Muscle of back (tissue), 11 donors: ENCODE data around the gene CYB561. TPM values are rescaled to one million over a fixed set of nuclear protein-coding genes. Genes with fewer than 3 reads are reported as not detected.

ENCODE experiments used
- DNase-seq, 3 donors: peaks; one replicate each; pipeline versions ENCODE4 v3.0.0 to v3.0.0-alpha.2; 2013
- polyA plus RNA-seq, 10 donors: library from polyadenylated mRNA; unstranded; fragments of 120-200 nt; gene quantifications; one replicate each; pipeline ENCODE4 v1.2.1, GENCODE V29; 2013; ENCODE audit not compliant: insufficient read length in 10 of 10

The CYB561 gene
- polyA plus RNA-seq, 10 donors: 3.4 to 9.9 (median 4.9) TPM

- no peak for DNase-seq
Measured at GRCh38 chr17:63435681-63436522, 10.2 kb downstream of the CYB561 start.

GRCh38 chr17:63434951-63435571 is 11.0 kb downstream of the CYB561 start:
- no peak for DNase-seq

GRCh38 chr17:63433746-63434591 is 12.1 kb downstream of the CYB561 start:
- peak; percentile 79 to 92 (median 91) for DNase-seq

GRCh38 chr17:63431939-63432804 is 13.9 kb downstream of the CYB561 start:
- peak in 2 of 3 donors; percentile 39 to 60 for DNase-seq

- no peak for DNase-seq
Measured at GRCh38 chr17:63431618-63431938, 14.5 kb downstream of the CYB561 start.

- no peak for DNase-seq
Measured at GRCh38 chr17:63430223-63430622, 15.9 kb downstream of the CYB561 start.

- DNase-seq: no peak
Measured at GRCh38 chr17:63429766-63430165, 16.3 kb downstream of the CYB561 start.

GRCh38 chr17:63426917-63427308 is 19.2 kb downstream of the CYB561 start:
- no peak for DNase-seq

GRCh38 chr17:63426041-63426916 is 19.8 kb downstream of the CYB561 start:
- no peak for DNase-seq

- DNase-seq: peak; percentile 79 to 91 (median 83)
Measured at GRCh38 chr17:63425483-63425882, 20.6 kb downstream of the CYB561 start.

GRCh38 chr17:63423963-63424362 is 22.1 kb downstream of the CYB561 start:
- DNase-seq: no peak

GRCh38 chr17:63423251-63423950 is 22.7 kb downstream of the CYB561 start:
- no peak for DNase-seq

GRCh38 chr17:63421681-63422645 is 24.1 kb downstream of the CYB561 start:
- DNase-seq: no peak

- DNase-seq: no peak
Measured at GRCh38 chr17:63420868-63421680, 25.0 kb downstream of the CYB561 start.

- DNase-seq: no peak
Measured at GRCh38 chr17:63419949-63420867, 25.9 kb downstream of the CYB561 start.

- no peak for DNase-seq
Measured at GRCh38 chr17:63419398-63419797, 26.7 kb downstream of the CYB561 start.

- DNase-seq: no peak
Measured at GRCh38 chr17:63418540-63418939, 27.6 kb downstream of the CYB561 start.
